OCI-LY3 (cell line): ENCODE data around the gene ZEB1.

Experiments
- CTCF ChIP-seq: fragments of 200-600, 300-600 bp; sonication (generic); IDR thresholded peaks from 2 replicates; pipeline ENCODE4 v1.5.1; 2014; ENCODE audit warnings: antibody characterized with exemption, low read length, low read depth
- EZH2phosphoT487 ChIP-seq: fragments of 200-600 bp; shearing (Covaris generic); IDR thresholded peaks from 2 replicates; pipeline ENCODE4 v1.6.1; 2018; ENCODE audit warnings: antibody characterized with exemption, mixed run types, low read depth

- TF ChIP-seq CTCF (no peak), EZH2phosphoT487 (no peak)
These were observed 19.9 kb upstream of the ZEB1 start for GRCh38 chr10:31299119-31299518.
